ENCODE data around the gene PHLPP2.
"Not testable (repeated sequence)": the region's sequence is repeated elsewhere in the genome, so short reads cannot be mapped to it uniquely, and the experiment has no call there.

The PHLPP2 gene

GRCh38 chr16:71666264-71666663 is 58.2 kb downstream of the PHLPP2 start:
- no peak for DNase-seq

GRCh38 chr16:71659471-71659870 is 65.0 kb downstream of the PHLPP2 start:
- no peak for DNase-seq

GRCh38 chr16:71658771-71659170 is 65.7 kb downstream of the PHLPP2 start:
- DNase-seq = no peak

- no peak for DNase-seq
Measured at GRCh38 chr16:71649704-71650103, 74.8 kb downstream of the PHLPP2 start.

GRCh38 chr16:71648921-71649320 is 75.6 kb downstream of the PHLPP2 start:
- no peak for DNase-seq

GRCh38 chr16:71648162-71648561 is 76.3 kb downstream of the PHLPP2 start:
- no peak for DNase-seq

GRCh38 chr16:71647391-71647790 is 77.1 kb downstream of the PHLPP2 start:
- DNase-seq = no peak

GRCh38 chr16:71645450-71645849 is 79.1 kb downstream of the PHLPP2 start:
- peak; percentile 3 for DNase-seq

GRCh38 chr16:71637398-71637797 is 87.1 kb downstream of the PHLPP2 start:
- no peak for DNase-seq

GRCh38 chr16:71635632-71636031 is 88.9 kb downstream of the PHLPP2 start:
- DNase-seq = no peak

- DNase-seq = no peak
Measured at GRCh38 chr16:71631776-71632175, 92.7 kb downstream of the PHLPP2 start.

GRCh38 chr16:71630808-71631207 is 93.7 kb downstream of the PHLPP2 start:
- no peak for DNase-seq

- DNase-seq = no peak
Measured at GRCh38 chr16:71629278-71630016, 95.1 kb downstream of the PHLPP2 start.

- no peak for DNase-seq
Measured at GRCh38 chr16:71628810-71629209, 95.7 kb downstream of the PHLPP2 start.

GRCh38 chr16:71627731-71628181 is 96.7 kb downstream of the PHLPP2 start:
- DNase-seq = no peak

GRCh38 chr16:71626858-71627213 is 97.7 kb downstream of the PHLPP2 start:
- DNase-seq = no peak

- no peak for DNase-seq
Measured at GRCh38 chr16:71626018-71626857, 98.3 kb downstream of the PHLPP2 start, which contains the start of gene MARVELD3. Gene MARVELD3 (plus strand): TSS chr16:71626184. CDS start chr16:71626230, 46 bp downstream.

GRCh38 chr16:71625113-71625850 is 99.2 kb downstream of the PHLPP2 start:
- no peak for DNase-seq

GRCh38 chr16:71623597-71623996 is 100.9 kb downstream of the PHLPP2 start:
- no peak for DNase-seq

GRCh38 chr16:71622088-71622487 is 102.4 kb downstream of the PHLPP2 start:
- peak; percentile 15 for DNase-seq

GRCh38 chr16:71618429-71618828 is 106.1 kb downstream of the PHLPP2 start:
- DNase-seq = no peak

- not testable (repeated sequence) for DNase-seq
Measured at GRCh38 chr16:71614956-71615355, 109.5 kb downstream of the PHLPP2 start.
